OCI-M1 (cell line): ENCODE data around the gene MOGAT3.
"Not testable (repeated sequence)": the region's sequence is repeated elsewhere in the genome, so short reads cannot be mapped to it uniquely, and the experiment has no call there.

Experiments used
- DNase-seq: peaks from one replicate; lab custom pipeline; 2025; lab: John Stamatoyannopoulos, UW

The MOGAT3 gene

GRCh38 chr7:101203740-101204738, 3.2 kb upstream of the MOGAT3 start:
- DNase-seq: not testable (repeated sequence)

GRCh38 chr7:101202603-101202918, 1.7 kb upstream of the MOGAT3 start:
- no peak for DNase-seq

GRCh38 chr7:101201695-101202602, 1.1 kb upstream of the MOGAT3 start:
- DNase-seq: no peak

- no peak for DNase-seq
Observed at GRCh38 chr7:101200504-101200861, 353 bp downstream of the MOGAT3 start.

GRCh38 chr7:101199522-101199921, 1.3 kb downstream of the MOGAT3 start:
- not testable (repeated sequence) for DNase-seq

DNA sequence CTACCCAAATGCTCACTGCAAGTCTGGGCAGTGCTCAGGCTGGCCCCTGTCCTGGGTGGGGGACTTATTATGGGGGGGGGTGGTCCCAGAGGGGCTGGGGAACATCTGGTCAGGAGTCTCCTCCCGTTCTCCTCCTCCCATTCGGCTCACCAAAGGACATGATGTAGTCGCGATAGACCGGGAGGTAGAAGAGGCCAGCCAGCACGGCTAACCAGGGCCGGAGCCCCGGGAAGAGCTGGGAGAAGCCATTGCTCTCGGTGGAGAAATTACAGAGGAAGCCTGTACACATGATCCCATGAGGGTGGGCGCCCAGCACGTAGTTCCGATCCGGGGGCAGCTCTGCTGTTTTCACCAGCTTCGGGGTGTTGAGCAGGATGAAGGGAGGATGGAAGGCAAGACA, 2.4 kb downstream of the MOGAT3 start:
- no peak for DNase-seq

DNA sequence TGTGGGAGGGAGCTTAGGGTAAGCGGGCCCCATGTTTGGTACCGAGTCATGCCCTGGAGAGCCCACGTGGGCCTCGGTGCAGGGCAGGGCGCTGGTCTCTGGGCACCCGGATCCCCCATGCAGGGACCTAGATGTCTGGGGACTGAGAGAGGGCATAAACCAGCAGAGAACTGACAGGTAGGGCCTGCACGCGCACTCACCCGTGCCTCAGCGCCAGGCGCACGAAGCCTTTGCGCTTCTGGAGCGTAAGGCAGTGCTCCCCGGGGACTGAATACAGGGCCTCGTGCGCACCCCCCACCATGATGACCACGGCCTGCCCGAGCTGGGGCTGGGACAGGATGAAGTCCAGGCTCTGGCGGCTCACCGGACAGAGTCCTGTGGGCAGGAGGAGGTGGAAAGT, 2.8 kb downstream of the MOGAT3 start:
- DNase-seq: no peak

DNA sequence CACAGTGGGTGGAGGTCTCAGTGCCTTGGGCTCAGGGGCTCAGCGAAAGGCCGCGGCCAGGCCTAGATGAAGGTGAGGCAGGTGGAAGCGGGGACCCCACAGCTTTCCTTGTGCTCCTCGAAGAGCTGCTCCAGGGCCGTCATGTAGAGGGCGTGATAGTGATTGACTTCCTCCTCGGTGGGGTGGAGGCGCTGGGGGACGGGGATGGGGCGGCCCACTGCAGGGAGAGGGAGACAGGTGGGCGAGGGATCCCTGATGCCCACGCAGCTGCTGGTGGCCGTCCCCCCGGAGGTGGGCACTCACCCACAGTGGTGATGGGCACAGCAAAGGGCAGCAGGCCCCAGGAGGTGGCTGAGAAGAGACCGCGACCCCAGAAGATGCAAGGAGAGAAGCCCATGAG, 5.0 kb downstream of the MOGAT3 start:
- no peak for DNase-seq

DNA sequence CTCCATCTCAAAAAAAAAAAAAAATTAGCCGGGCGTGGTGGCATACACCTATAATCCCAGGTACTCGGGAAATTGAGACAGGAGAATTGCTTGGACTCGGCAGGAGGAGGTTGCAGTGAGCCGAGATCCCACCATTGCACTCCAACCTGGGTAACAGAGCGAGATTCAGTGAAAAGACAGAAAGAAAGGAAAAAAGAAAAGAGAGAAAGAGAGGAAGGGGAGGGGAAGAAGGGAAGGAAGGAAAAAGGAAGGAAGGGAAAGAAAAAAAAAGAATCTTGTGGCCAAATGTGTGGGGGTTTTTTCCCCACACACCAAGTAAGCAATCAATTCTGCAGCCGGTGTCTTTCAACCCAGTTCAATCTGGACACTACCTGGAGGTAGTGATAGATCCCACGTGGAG, 11.7 kb downstream of the MOGAT3 start:
- DNase-seq: no peak

GRCh38 chr7:101186844-101187428, 13.9 kb downstream of the MOGAT3 start:
- peak; percentile 51 for DNase-seq

- DNase-seq: no peak
Observed at GRCh38 chr7:101186194-101186593, 14.6 kb downstream of the MOGAT3 start.

DNA sequence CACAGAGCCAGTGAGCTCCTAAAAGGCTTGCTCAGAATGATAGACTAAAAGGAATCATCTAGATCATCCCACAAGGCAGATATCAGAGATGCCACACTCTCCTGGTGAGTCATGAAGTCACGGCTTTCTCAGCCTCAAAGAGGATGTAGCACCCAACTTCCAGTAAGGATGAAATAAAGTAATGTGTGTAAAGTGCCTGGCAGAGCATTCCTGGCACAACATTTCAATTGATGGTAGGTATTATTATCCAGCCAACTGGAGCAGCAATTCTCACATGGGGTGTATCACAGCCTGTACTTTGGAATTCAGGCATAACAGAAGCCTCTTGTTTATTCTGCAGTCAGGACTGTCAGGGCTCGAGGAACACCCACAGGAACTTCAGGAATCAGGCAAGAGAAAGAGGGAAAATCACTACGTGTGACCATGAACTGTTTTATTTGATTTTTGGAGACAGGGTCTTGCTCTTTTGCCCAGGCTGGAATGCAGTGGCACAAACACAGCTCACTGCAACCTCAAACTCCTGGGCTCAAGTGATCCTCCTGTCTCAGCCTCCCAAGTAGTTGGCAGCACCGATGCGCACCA, 15.5 kb downstream of the MOGAT3 start:
- DNase-seq: peak; percentile 84

- no peak for DNase-seq
Observed at GRCh38 chr7:101180130-101180755, 20.6 kb downstream of the MOGAT3 start, which contains the start of gene NAT16. Gene NAT16, minus strand, starts transcription at chr7:101180293. Its CDS starts 5,486 bp downstream, at chr7:101174807.

DNA sequence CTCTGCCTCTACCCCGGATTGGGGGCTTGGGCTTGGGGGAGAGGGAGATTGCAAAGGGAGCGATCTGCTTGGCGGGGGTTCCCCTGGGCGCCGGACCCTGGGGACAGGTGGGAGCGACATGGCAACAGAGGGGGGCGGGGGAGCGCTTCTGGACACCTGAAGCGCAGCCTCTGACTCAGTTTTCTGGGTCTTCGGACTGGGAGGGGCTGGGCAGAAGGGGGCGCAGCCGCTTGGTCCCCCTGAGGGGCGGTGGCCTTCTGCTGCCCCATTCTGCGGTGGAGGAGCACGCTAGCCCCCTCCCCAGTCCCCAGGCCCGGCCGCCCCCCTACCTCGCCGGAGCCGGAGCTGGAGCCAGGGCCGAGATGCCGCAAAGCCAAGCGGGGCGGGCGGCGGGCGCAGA, 21.1 kb downstream of the MOGAT3 start:
- DNase-seq: no peak

DNA sequence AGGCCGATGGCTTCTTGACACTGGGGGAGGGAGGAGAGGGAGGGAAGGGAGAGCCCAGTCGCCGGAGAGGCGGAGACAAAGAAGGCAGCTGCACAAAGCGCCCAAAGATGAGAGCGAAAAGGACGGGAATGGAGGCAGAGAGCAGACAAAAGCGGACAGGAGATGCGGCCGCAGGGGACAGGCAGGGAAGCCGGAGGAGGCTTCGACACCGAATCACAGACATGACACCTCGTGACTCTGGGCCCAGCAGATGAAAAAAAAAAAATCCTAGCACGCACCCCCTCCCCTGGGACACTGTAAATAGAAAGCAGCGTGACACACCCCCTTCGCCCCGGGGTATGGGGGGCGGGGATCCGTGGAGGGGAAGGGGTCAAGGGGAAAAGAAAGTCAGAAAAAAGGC, 21.7 kb downstream of the MOGAT3 start:
- no peak for DNase-seq

GRCh38 chr7:101177644-101178043, 23.2 kb downstream of the MOGAT3 start:
- DNase-seq: no peak

DNA sequence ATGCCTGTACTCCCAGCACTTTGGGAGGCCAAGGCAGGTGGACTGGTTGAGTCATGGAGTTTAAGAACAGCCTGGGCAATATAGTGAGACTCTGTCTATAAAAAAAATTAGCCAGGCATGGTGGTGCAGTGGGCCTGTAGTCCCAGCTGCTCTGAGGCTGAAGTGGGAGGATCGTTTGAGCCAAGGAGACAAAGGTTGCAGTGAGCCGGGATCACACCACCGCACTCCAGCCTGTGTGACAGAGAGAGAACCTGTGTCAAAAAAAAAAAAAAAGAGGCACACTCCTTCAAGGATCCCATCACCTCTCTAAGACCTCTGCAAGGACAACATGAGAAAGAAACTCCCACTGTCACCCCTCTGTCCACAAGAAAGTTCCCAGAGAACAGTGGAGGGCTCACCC, 25.2 kb downstream of the MOGAT3 start:
- no peak for DNase-seq

- no peak for DNase-seq
Observed at GRCh38 chr7:101174322-101174854, 26.4 kb downstream of the MOGAT3 start.

GRCh38 chr7:101173752-101174244, 27.0 kb downstream of the MOGAT3 start:
- DNase-seq: peak; percentile 74

DNA sequence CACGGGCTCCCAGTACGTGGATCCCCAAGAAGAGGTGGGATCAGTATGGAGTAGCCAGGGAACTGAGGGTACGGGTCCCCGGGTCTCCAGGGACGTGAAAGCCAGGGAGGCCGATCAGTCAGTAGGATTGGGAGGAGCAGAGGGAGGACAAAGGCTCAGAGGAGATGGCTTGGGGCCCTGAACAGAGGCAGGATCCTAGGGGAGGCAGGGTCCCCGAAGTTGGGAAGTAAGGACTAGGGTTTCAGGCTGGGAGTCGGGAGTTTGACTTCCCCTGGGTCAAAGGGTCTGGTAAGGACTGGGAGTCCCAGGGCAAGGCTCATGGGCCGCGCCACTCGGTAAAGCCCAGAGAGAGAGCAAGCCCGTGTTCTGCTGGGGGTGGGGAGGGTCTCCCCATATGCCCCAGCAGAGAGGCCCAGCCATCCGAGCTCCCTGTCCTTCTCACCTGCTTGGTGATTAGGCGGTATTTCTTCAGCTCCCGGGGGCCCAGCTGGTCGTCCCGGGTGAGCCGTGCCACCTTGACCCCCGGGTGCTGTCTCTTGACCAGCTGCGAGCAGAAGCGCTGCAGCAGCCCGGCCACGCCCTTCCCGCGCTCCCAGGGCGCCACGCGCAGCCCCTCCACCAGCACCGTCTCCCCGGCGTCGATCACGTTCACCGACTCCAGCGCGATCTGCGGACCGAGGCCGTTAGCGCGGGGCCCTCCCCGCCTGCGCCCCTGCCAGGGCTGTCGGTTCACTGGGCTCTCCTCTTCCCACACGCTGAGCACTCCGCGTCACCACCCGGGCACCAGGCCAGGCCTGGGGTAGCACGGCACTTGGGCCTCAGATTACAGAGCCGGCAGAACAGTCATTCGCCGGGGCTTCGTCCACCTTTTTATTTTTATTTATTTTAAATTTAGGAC, 27.7 kb downstream of the MOGAT3 start:
- DNase-seq: no peak
